ENCODE measurements around the gene FAM20A.
"Not testable (repeated sequence)": the region's sequence is repeated elsewhere in the genome, so short reads cannot be mapped to it uniquely, and the experiment has no call there.

Gene FAM20A

GRCh38 chr17:68564415-68565111, 36.6 kb downstream of the FAM20A start:
- no peak for DNase-seq

GRCh38 chr17:68562736-68563135, 38.4 kb downstream of the FAM20A start:
- no peak for DNase-seq

GRCh38 chr17:68560966-68561720, 40.0 kb downstream of the FAM20A start:
- no peak for DNase-seq

GRCh38 chr17:68559316-68559715, 41.9 kb downstream of the FAM20A start:
- no peak for DNase-seq

- DNase-seq: no peak
Measured at GRCh38 chr17:68556551-68556950, 44.6 kb downstream of the FAM20A start.

GRCh38 chr17:68544111-68544915, 56.9 kb downstream of the FAM20A start:
- DNase-seq: no peak

- no peak for DNase-seq
Measured at GRCh38 chr17:68542698-68543463, 58.3 kb downstream of the FAM20A start.

- DNase-seq: no peak
Measured at GRCh38 chr17:68541816-68542215, 59.4 kb downstream of the FAM20A start.

- DNase-seq: no peak
Measured at GRCh38 chr17:68540981-68541380, 60.2 kb downstream of the FAM20A start.

- no peak for DNase-seq
Measured at GRCh38 chr17:68539548-68540467, 61.4 kb downstream of the FAM20A start.

- DNase-seq: no peak
Measured at GRCh38 chr17:68535922-68536321, 65.2 kb downstream of the FAM20A start.

GRCh38 chr17:68534695-68535088, 66.5 kb downstream of the FAM20A start:
- no peak for DNase-seq

- DNase-seq: no peak
Measured at GRCh38 chr17:68533887-68534694, 67.1 kb downstream of the FAM20A start.

- DNase-seq: no peak
Measured at GRCh38 chr17:68532826-68533225, 68.3 kb downstream of the FAM20A start.

GRCh38 chr17:68531252-68531651, 69.9 kb downstream of the FAM20A start:
- DNase-seq: no peak

- no peak for DNase-seq
Measured at GRCh38 chr17:68527314-68527713, 73.9 kb downstream of the FAM20A start.

- DNase-seq: no peak
Measured at GRCh38 chr17:68526548-68526947, 74.6 kb downstream of the FAM20A start.

- no peak for DNase-seq
Measured at GRCh38 chr17:68522266-68522665, 78.9 kb downstream of the FAM20A start.

GRCh38 chr17:68519911-68520310, 81.3 kb downstream of the FAM20A start:
- DNase-seq: no peak

- not testable (repeated sequence) for DNase-seq
Measured at GRCh38 chr17:68519051-68519450, 82.1 kb downstream of the FAM20A start.
